ENCODE measurements around the gene NLRP8.

DNA sequence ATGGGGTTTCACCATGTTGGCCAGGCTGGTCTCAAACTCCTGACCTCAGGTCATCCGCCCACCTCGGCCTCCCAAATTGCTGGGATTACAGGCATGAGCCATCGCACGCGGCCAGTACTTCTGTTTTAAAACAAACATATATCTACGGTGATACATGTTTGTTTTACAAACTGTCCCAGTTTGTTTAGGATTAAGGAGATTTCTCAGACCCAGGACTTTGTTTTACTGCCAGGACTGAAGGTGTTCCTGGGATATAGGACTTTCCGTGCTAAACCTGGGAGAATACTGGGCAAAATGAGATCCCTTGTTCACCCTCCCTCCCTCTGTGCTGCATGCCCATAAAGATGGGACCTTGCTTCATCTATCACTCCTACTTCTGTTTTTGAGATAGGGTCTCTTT lies 8.8 kb downstream of the NLRP8 start:
- TF ChIP-seq EZH2 (IDR thresholded peaks at IDR 0.05; ENCODE audit: low read length, unreplicated experiment) (no peak), CTCF (conservative IDR thresholded peaks at IDR 0.05; ENCODE audit: low read depth, low read length) (no peak), EZH2phosphoT487 (IDR thresholded peaks at IDR 0.05; ENCODE audit: borderline replicate concordance, low read length) (no peak)

All from PC-3 (cell line).